A549 (cell line): ENCODE results near the gene DAZL. TPM values are rescaled to one million over a fixed set of nuclear protein-coding genes. Genes with fewer than 3 reads are reported as not detected.

ENCODE experiments used
- ATAC-seq, 2 experiments: fragments of 200-7000 bp in 1 of 2; fragments of >200 bp in 1 of 2; cut with Nextera tagmentation in 1 of 2; cut with Tn5 transposase in 1 of 2; 3 replicates each; pipeline versions ENCODE4 v1.8.0 to v1.9.1; 2018 to 2020; ENCODE audit warnings: mild to moderate bottlenecking in 1 of 2, moderate library complexity in 1 of 2
- CTCF ChIA-PET: fragments of 300-600 bp; sonication (Branson Sonifier 250); formaldehyde crosslinking; extraction: SDS; loops from one replicate; lab custom pipeline; 2021; ENCODE audit warnings: antibody characterized with exemption, inconsistent platforms; lab: Yijun Ruan, JAX
- POLR2A ChIA-PET: fragments of 350-600 bp; formaldehyde crosslinking; extraction: SDS; loops from one replicate; lab custom pipeline; 2021; ENCODE audit warnings: antibody characterized with exemption, inconsistent platforms; lab: Yijun Ruan, JAX
- DNase-seq, 2 experiments: peaks; one replicate each; pipeline versions ENCODE4 v3.0.0 to v3.0.0-alpha.2; 2011 to 2016; ENCODE audit warnings: low read depth in 1 of 2, low spot score in 1 of 2
- FAIRE-seq: peaks from 2 replicates; lab custom pipeline; 2011; peaks lifted over from hg19 to GRCh38; lab: Jason Lieb, UNC
- H3K27ac ChIP-seq, 2 experiments: fragments of >200 bp; sonication (Bioruptor Twin); formaldehyde crosslinking; 3 replicates each; pipeline ENCODE4 v1.5.1; 2016 to 2017
- H3K4me1 ChIP-seq: fragments of >200 bp; sonication (Bioruptor Twin); formaldehyde crosslinking; 3 replicates; pipeline ENCODE4 v1.6.1; 2016
- H3K4me2 ChIP-seq: fragments of >200 bp; sonication (Bioruptor Twin); formaldehyde crosslinking; 3 replicates; pipeline ENCODE4 v1.6.1; 2016
- H3K4me3 ChIP-seq: fragments of >200 bp; sonication (Bioruptor Twin); formaldehyde crosslinking; 3 replicates; pipeline ENCODE4 v1.5.1; 2016
- H3K9me3 ChIP-seq: fragments of >200 bp; sonication (Bioruptor Twin); formaldehyde crosslinking; 3 replicates; pipeline ENCODE4 v1.6.1; 2016
- CHD4 ChIP-seq: fragments of 200-600 bp; sonication (generic); IDR thresholded peaks from 2 replicates; pipeline ENCODE4 v1.6.1; 2016; ENCODE audit warnings: antibody characterized with exemption, mild to moderate bottlenecking, borderline replicate concordance
- EHF ChIP-seq: fragments of 250-450 bp; sonication (Bioruptor Pico); IDR thresholded peaks from 2 replicates; pipeline ENCODE4 v1.5.0; 2020; ENCODE audit warnings: mild to moderate bottlenecking
- ESRRA ChIP-seq: fragments of 150-350 bp; IDR thresholded peaks from 2 replicates; pipeline ENCODE4 v1.6.1; 2014; ENCODE audit warnings: mild to moderate bottlenecking, low read length, borderline replicate concordance
- FOSL2 ChIP-seq, 2 experiments: fragments of 450-650 bp in 1 of 2; fragments of >200 bp in 1 of 2; sonication (Bioruptor Twin) in 1 of 2; formaldehyde crosslinking; IDR thresholded peaks; 2 replicates each; pipeline versions ENCODE4 v1.5.0 to v1.6.1; 2016 to 2020; ENCODE audit warnings: mild to moderate bottlenecking in 1 of 2, moderate library complexity in 1 of 2
- FOXS1 ChIP-seq: fragments of 250-450 bp; sonication (Bioruptor Pico); IDR thresholded peaks from 2 replicates; pipeline ENCODE4 v1.5.0; 2020; ENCODE audit warnings: mild to moderate bottlenecking, moderate library complexity
- HDAC2 ChIP-seq: fragments of 200-600 bp; sonication (generic); IDR thresholded peaks from 2 replicates; pipeline ENCODE4 v1.6.1; 2016
- HEYL ChIP-seq: fragments of 250-450 bp; sonication (Bioruptor Pico); IDR thresholded peaks from 2 replicates; pipeline ENCODE4 v1.8.0; 2021; ENCODE audit warnings: mild to moderate bottlenecking, moderate library complexity
- HOXB5 ChIP-seq: fragments of 250-450 bp; sonication (Bioruptor Pico); IDR thresholded peaks from 2 replicates; pipeline ENCODE4 v1.5.0; 2020; ENCODE audit warnings: mild to moderate bottlenecking, moderate library complexity
- JUNB ChIP-seq: fragments of >200 bp; sonication (Bioruptor Twin); formaldehyde crosslinking; IDR thresholded peaks from 2 replicates; pipeline ENCODE4 v1.6.1; 2016
- KDM1A ChIP-seq: fragments of 200-600 bp; sonication (generic); IDR thresholded peaks from 2 replicates; pipeline ENCODE4 v1.6.1; 2016; ENCODE audit warnings: low read depth, mild to moderate bottlenecking
- KDM5A ChIP-seq: fragments of 200-600 bp; sonication (generic); IDR thresholded peaks from 2 replicates; pipeline ENCODE4 v1.6.1; 2016; ENCODE audit warnings: antibody characterized with exemption, mild to moderate bottlenecking
- MAFK ChIP-seq: fragments of 450-650 bp; IDR thresholded peaks from 2 replicates; pipeline ENCODE4 v1.6.1; 2014; ENCODE audit not compliant: partially characterized antibody
- MAZ ChIP-seq: fragments of 150-350 bp; IDR thresholded peaks from 2 replicates; pipeline ENCODE4 v1.6.1; 2014; ENCODE audit warnings: antibody characterized with exemption, low read depth, low read length, borderline replicate concordance
- NR3C1 ChIP-seq: fragments of >200 bp; sonication (Bioruptor Twin); formaldehyde crosslinking; IDR thresholded peaks from 3 replicates; pipeline ENCODE4 v1.6.1; 2017
- PHF8 ChIP-seq: fragments of 200-600 bp; sonication (generic); IDR thresholded peaks from 2 replicates; pipeline ENCODE4 v1.6.1; 2016; ENCODE audit warnings: low read depth, mild to moderate bottlenecking, antibody characterized with exemption, moderate library complexity, borderline replicate concordance
- POLR2A ChIP-seq: IDR thresholded peaks from 2 replicates; pipeline ENCODE4 v1.6.1; 2012; ENCODE audit warnings: mild to moderate bottlenecking, low read length
- RAD21 ChIP-seq, 2 experiments: fragments of >200 bp in 1 of 2; sonication (Bioruptor Twin) in 1 of 2; formaldehyde crosslinking in 1 of 2; IDR thresholded peaks in 1 of 2; conservative IDR thresholded peaks in 1 of 2; 2 replicates in 1 of 2; 3 replicates in 1 of 2; pipeline ENCODE4 v1.6.1; 2012 to 2018; ENCODE audit warnings: inconsistent platforms in 1 of 2
- RCOR1 ChIP-seq: fragments of 150-350 bp; IDR thresholded peaks from 2 replicates; pipeline ENCODE4 v1.6.1; 2014; ENCODE audit warnings: antibody characterized with exemption, low read length, low read depth
- RFX5 ChIP-seq: fragments of 450-650 bp; IDR thresholded peaks from 2 replicates; pipeline ENCODE4 v1.7.1; 2014; ENCODE audit warnings: antibody characterized with exemption, mild to moderate bottlenecking, moderate library complexity
- RNF2 ChIP-seq: fragments of 200-600 bp; sonication (generic); IDR thresholded peaks from 2 replicates; pipeline ENCODE4 v1.6.1; 2016; ENCODE audit warnings: low read depth, mild to moderate bottlenecking, antibody characterized with exemption, moderate library complexity, borderline replicate concordance
- SREBF2 ChIP-seq: fragments of 450-650 bp; IDR thresholded peaks from 2 replicates; pipeline ENCODE4 v1.6.1; 2014; ENCODE audit warnings: mild to moderate bottlenecking, moderate library complexity
- ZSCAN20 ChIP-seq: fragments of 250-450 bp; sonication (Bioruptor Pico); IDR thresholded peaks from 2 replicates; pipeline ENCODE4 v1.8.0; 2022; ENCODE audit warnings: mild to moderate bottlenecking, moderate library complexity
- WGBS: methylation state at CpG from one replicate; pipeline ENCODE4 v1.1.6; 2017; ENCODE audit errors: missing lambda C conversion rate; 5-methylcytosine and 5-hydroxymethylcytosine counted together
- polyA plus RNA-seq, 4 experiments: library from polyadenylated mRNA; depleted of rRNA in 3 of 4; stranded (reverse); fragments of >200 nt; fragmentation: RNase III in 1 of 4; extraction: RNeasy Plus Mini Kit Qiagen cat#74134 plus additional on column Dnase treatment in 1 of 4; gene quantifications; 2 replicates in 3 of 4; 3 replicates in 1 of 4; pipeline ENCODE4 v1.2.3, GENCODE V29; 2011 to 2017
- TF ChIP-seq, protein P1 (sequence below): fragments of 250-450 bp; sonication (Bioruptor Pico); IDR thresholded peaks from 2 replicates; pipeline ENCODE4 v1.5.0; 2021; ENCODE audit warnings: mild to moderate bottlenecking, moderate library complexity, borderline replicate concordance
- TF ChIP-seq, protein P2 (sequence below): fragments of >200 bp; sonication (Bioruptor Twin); formaldehyde crosslinking; IDR thresholded peaks from 3 replicates; pipeline ENCODE4 v1.6.1; 2016
- TF ChIP-seq, protein P3 (sequence below): IDR thresholded peaks from 2 replicates; pipeline ENCODE4 v1.6.1; 2012
- TF ChIP-seq, protein P4 (sequence below): fragments of >200 bp; sonication (Bioruptor Twin); formaldehyde crosslinking; IDR thresholded peaks from 2 replicates; pipeline ENCODE4 v1.6.1; 2016
- TF ChIP-seq, protein P5 (sequence below): fragments of 150-350 bp; IDR thresholded peaks from 2 replicates; pipeline ENCODE4 v1.6.1; 2014; ENCODE audit warnings: low read depth, mild to moderate bottlenecking, low read length

DAZL gene
- polyA plus RNA-seq, 2 of the 4 experiments (the other 2 are of a cell fraction), result not detected

DNA sequence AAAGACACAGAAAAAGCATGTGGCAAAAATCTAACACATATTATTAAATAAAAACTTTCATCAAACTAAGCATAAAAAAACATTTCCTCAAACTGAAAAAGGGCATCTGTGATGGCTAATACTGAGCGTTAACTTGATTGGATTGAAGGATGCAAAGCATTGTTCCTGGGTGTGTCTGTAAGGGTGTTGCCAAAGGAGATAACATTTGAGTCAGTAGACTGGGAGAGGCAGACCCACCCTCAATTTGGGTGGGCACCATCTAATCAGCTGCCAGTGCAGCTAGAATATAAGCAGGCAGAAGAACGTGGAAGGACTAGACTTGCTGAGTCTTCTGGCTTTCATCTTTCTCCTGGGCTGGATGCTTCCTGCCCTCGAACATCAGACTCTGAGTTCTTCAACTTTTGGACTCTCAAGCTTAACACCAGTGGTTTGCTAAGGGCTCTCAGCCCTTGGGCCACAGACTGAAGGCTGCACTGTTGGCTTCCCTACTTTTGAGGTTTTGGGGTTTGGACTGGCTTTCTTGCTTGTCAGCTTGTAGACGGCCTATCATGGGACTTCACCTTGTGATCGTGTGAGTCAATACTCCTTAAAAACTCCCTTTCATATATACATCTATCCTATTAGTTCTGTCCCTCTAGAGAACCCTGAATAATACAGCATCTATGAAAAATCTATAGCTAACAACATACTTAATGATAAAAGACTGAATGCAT lies 45.4 kb downstream of the DAZL start:
- Histone ChIP-seq H3K27ac (no peak overlapping the region), H3K4me2 (no peak overlapping the region), H3K9me3 (peaks cover 12% of the 10 kb centered on the region; the same call in 2 of the 3 replicates), H3K4me1 (no peaks in the 10 kb centered on the region), H3K4me3 (no peak overlapping the region)
- ChIA-PET POLR2A (no interaction called here), CTCF (interaction anchor here (2.8 kb wide), 1 partner anchor 8 kb away, joined by 8 read pairs; no protein-coding TSS in a partner anchor)
- DNase-seq (no peak), FAIRE-seq (no peak), ATAC-seq (no peak)
- TF ChIP-seq, protein P1, sequence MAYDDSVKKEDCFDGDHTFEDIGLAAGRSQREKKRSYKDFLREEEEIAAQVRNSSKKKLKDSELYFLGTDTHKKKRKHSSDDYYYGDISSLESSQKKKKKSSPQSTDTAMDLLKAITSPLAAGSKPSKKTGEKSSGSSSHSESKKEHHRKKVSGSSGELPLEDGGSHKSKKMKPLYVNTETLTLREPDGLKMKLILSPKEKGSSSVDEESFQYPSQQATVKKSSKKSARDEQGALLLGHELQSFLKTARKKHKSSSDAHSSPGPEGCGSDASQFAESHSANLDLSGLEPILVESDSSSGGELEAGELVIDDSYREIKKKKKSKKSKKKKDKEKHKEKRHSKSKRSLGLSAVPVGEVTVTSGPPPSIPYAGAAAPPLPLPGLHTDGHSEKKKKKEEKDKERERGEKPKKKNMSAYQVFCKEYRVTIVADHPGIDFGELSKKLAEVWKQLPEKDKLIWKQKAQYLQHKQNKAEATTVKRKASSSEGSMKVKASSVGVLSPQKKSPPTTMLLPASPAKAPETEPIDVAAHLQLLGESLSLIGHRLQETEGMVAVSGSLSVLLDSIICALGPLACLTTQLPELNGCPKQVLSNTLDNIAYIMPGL (CRISPR knock-in tag), result no peak
- TF ChIP-seq KDM5A, result no peak
- WGBS, result 35% methylated on average over 5 of the region's 5 CpGs

DNA sequence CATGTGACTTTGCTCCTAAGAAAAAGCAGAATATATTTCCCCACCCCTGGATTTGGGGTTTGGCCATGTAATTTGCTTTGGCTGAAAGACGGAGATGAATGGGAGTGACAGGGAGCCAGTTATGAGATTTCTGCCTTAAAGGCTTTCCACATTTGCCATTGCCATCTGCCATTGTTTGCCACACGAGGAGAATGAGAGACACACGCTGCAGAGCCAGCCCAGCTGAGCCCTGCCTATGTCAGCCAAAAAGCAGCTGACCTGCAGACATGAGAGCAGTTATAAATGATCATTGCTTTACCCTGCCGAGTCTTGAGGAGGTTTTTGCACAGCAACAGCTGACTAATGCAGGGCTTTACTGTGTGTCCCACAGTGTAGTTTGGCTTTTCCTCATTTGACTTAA lies 51.1 kb downstream of the DAZL start:
- ATAC-seq (no peak), DNase-seq (no peak), FAIRE-seq (no peak)
- Histone ChIP-seq H3K4me2 (no peak overlapping the region), H3K9me3 (no peaks in the 10 kb centered on the region), H3K4me3 (no peak overlapping the region), H3K27ac (no peak overlapping the region), H3K4me1 (0 out of 3 replicates have a peak, but pooled peaks cover 4% of the 10 kb centered on the region)
- 32% methylated on average over 4 of the region's 4 CpGs for WGBS
- ChIA-PET POLR2A (no interaction called here), CTCF (interaction anchor here (1.0 to 4.1 kb wide), 3 partner anchors 46 to 285 kb away, joined by 3 to 39 read pairs (median 4); no protein-coding TSS in a partner anchor)
- TF ChIP-seq MAFK (no peak), RFX5 (no peak), JUNB (no peak), CHD4 (no peak), PHF8 (no peak), SREBF2 (no peak), ESRRA (no peak), POLR2A (no peak), HEYL (CRISPR knock-in tag) (no peak)
- TF ChIP-seq, protein P2, sequence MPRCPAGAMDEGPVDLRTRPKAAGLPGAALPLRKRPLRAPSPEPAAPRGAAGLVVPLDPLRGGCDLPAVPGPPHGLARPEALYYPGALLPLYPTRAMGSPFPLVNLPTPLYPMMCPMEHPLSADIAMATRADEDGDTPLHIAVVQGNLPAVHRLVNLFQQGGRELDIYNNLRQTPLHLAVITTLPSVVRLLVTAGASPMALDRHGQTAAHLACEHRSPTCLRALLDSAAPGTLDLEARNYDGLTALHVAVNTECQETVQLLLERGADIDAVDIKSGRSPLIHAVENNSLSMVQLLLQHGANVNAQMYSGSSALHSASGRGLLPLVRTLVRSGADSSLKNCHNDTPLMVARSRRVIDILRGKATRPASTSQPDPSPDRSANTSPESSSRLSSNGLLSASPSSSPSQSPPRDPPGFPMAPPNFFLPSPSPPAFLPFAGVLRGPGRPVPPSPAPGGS, result no peak
- TF ChIP-seq, protein P3, sequence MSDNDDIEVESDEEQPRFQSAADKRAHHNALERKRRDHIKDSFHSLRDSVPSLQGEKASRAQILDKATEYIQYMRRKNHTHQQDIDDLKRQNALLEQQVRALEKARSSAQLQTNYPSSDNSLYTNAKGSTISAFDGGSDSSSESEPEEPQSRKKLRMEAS, result no peak

DNA sequence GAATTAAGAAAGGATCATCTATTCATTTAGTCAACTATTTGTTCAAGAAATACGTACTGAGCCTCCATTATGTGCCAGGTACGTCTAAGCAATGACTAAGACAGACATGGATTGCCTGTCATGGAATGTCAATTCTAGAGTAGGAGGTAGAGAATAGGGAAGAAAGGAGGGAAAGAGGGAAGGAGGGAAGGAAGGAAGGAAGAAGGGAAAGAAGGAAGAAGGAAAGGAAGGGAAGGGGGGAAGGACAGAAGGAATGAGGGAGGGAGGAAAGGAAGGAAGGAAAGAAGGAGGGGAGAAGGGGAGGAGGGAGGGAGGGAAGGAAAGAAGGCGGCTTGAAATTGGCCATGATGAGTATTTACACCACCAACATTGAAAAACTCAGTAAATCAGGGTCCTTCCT lies 52.5 kb downstream of the DAZL start:
- 47% methylated on average over 3 of the region's 3 CpGs for WGBS

More for the DNA sequence above, 52.5 kb downstream of the DAZL start:
- Histone ChIP-seq H3K4me3 (no peak overlapping the region), H3K4me1 (0 out of 3 replicates have a peak, but pooled peaks cover 4% of the 10 kb centered on the region), H3K4me2 (no peak overlapping the region), H3K27ac (no peak overlapping the region), H3K9me3 (no peaks in the 10 kb centered on the region)
- DNase-seq (no peak), FAIRE-seq (no peak), ATAC-seq (no peak)
- CTCF ChIA-PET, result interaction anchor here (1.0 to 4.1 kb wide), 5 partner anchors 259 to 288 kb away, joined by 3 to 78 read pairs (median 39); partner anchors contain the start of genes DPH3 and OXNAD1
- TF ChIP-seq FOXS1 (CRISPR knock-in tag) (no peak), HDAC2 (no peak), KDM5A (no peak), NR3C1 (no peak), RCOR1 (no peak), ZSCAN20 (no peak), EHF (no peak), SREBF2 (no peak), MAZ (no peak), MAFK (no peak), RAD21 (conservative IDR thresholded peaks at IDR 0.05 in 1 of 2, IDR thresholded peaks at IDR 0.05 in 1 of 2) (no peak), KDM1A (no peak), RNF2 (no peak), HOXB5 (no peak), PHF8 (no peak), FOSL2 (IDR thresholded peaks at IDR 0.05) (no peak), FOSL2 (CRISPR knock-in tag; IDR thresholded peaks at IDR 0.05) (no peak)
- TF ChIP-seq, protein P4, sequence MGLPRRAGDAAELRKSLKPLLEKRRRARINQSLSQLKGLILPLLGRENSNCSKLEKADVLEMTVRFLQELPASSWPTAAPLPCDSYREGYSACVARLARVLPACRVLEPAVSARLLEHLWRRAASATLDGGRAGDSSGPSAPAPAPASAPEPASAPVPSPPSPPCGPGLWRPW, result no peak
- TF ChIP-seq, protein P5, sequence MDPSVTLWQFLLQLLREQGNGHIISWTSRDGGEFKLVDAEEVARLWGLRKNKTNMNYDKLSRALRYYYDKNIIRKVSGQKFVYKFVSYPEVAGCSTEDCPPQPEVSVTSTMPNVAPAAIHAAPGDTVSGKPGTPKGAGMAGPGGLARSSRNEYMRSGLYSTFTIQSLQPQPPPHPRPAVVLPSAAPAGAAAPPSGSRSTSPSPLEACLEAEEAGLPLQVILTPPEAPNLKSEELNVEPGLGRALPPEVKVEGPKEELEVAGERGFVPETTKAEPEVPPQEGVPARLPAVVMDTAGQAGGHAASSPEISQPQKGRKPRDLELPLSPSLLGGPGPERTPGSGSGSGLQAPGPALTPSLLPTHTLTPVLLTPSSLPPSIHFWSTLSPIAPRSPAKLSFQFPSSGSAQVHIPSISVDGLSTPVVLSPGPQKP, result no peak
- TF ChIP-seq, protein P1 (CRISPR knock-in tag), result no peak
- POLR2A ChIA-PET, result no interaction called here
